CD14-positive monocyte (primary cell): ENCODE data around the gene MRPL54. TPM values are rescaled to one million over a fixed set of nuclear protein-coding genes. Genes with fewer than 3 reads are reported as not detected.

ENCODE experiments used
- DNase-seq, 3 donors: peaks; one replicate each; pipeline ENCODE4 v3.0.0-alpha.2; 2011 to 2022
- H2AFZ ChIP-seq: 2 replicates; pipeline ENCODE4 v1.6.0; 2012; ENCODE audit warnings: mild to moderate bottlenecking, low read depth, low read length, inconsistent platforms; ENCODE audit not compliant: insufficient read depth, poor library complexity, severe bottlenecking
- H3K27ac ChIP-seq, 2 donors: 1 replicate in 1 of 2; 2 replicates in 1 of 2; pipeline ENCODE4 v1.5.1; 2012 to 2013; ENCODE audit warnings: low read length in 2 of 2, control low read depth in 1 of 2, inconsistent platforms in 1 of 2, low read depth in 1 of 2, mild to moderate bottlenecking in 1 of 2
- H3K27me3 ChIP-seq, 2 donors: one replicate each; pipeline versions ENCODE4 v1.6.0 to v1.6.1; 2011 to 2013; ENCODE audit warnings: low read length in 2 of 2; ENCODE audit not compliant: control insufficient read depth in 2 of 2, insufficient read depth in 2 of 2
- H3K36me3 ChIP-seq, 2 donors: replicated peaks in 1 of 2; 1 replicate in 1 of 2; 2 replicates in 1 of 2; pipeline versions ENCODE4 v1.5.1 to v1.6.1; 2012 to 2013; ENCODE audit warnings: low read length in 2 of 2, control low read depth in 1 of 2, inconsistent platforms in 1 of 2, mild to moderate bottlenecking in 1 of 2; ENCODE audit not compliant: insufficient read depth in 2 of 2, control insufficient read depth in 1 of 2
- H3K4me1 ChIP-seq, 2 donors: 1 replicate in 1 of 2; 2 replicates in 1 of 2; pipeline versions ENCODE4 v1.5.1 to v1.6.1; 2012 to 2013; ENCODE audit warnings: low read length in 2 of 2, control low read depth in 1 of 2, inconsistent platforms in 1 of 2, mild to moderate bottlenecking in 1 of 2, moderate library complexity in 1 of 2; ENCODE audit not compliant: insufficient read depth in 2 of 2, control insufficient read depth in 1 of 2
- H3K4me2 ChIP-seq: replicated peaks from 2 replicates; pipeline ENCODE3; 2012; ENCODE audit warnings: low read length, moderate library complexity, mild to moderate bottlenecking; ENCODE audit not compliant: poor library complexity, severe bottlenecking; ENCODE audit errors: extremely low read depth
- H3K4me3 ChIP-seq, 3 experiments: fragments of 200-600 bp in 1 of 3; sonication (generic) in 1 of 3; replicated peaks in 1 of 3; 1 replicate in 2 of 3; 2 replicates in 1 of 3; pipeline ENCODE4 v1.5.1; 2011 to 2013; ENCODE audit warnings: low read length in 3 of 3, mild to moderate bottlenecking in 3 of 3, control low read depth in 2 of 3, low read depth in 2 of 3, inconsistent platforms in 1 of 3, moderate library complexity in 1 of 3
- H3K79me2 ChIP-seq: 2 replicates; pipeline ENCODE4 v1.6.0; 2012; ENCODE audit warnings: mild to moderate bottlenecking, control low read depth, inconsistent platforms, low read length, moderate library complexity; ENCODE audit not compliant: insufficient read depth
- H3K9ac ChIP-seq: 2 replicates; pipeline ENCODE4 v1.6.0; 2017; ENCODE audit warnings: low read length, mild to moderate bottlenecking; ENCODE audit not compliant: insufficient read depth, poor library complexity, severe bottlenecking
- H3K9me3 ChIP-seq, 2 donors: replicated peaks in 1 of 2; 1 replicate in 1 of 2; 2 replicates in 1 of 2; pipeline versions ENCODE4 v1.5.1 to v1.6.1; 2012 to 2013; ENCODE audit warnings: low read length in 2 of 2, control low read depth in 1 of 2; ENCODE audit not compliant: control insufficient read depth in 1 of 2, insufficient read depth in 1 of 2
- H4K20me1 ChIP-seq: 2 replicates; pipeline ENCODE4 v1.6.0; 2012; ENCODE audit warnings: mild to moderate bottlenecking, low read length, control low read depth, moderate library complexity; ENCODE audit not compliant: insufficient read depth
- H3K27ac Mint-ChIP-seq, 7 donors: one replicate each; pipeline ENCODE4 v1.8.0; 2020; ENCODE audit warnings: mild to moderate bottlenecking in 7 of 7, mixed read lengths in 7 of 7, moderate library complexity in 6 of 7, inconsistent platforms in 2 of 7
- H3K27me3 Mint-ChIP-seq, 3 donors: one replicate each; pipeline ENCODE4 v1.8.0; 2021 to 2022; ENCODE audit warnings: low read depth in 3 of 3, mild to moderate bottlenecking in 3 of 3, mixed read lengths in 3 of 3, moderate library complexity in 3 of 3, inconsistent platforms in 1 of 3
- H3K36me3 Mint-ChIP-seq, 2 donors: one replicate each; pipeline ENCODE4 v1.8.0; 2020; ENCODE audit warnings: mixed read lengths in 2 of 2, inconsistent platforms in 1 of 2, mild to moderate bottlenecking in 1 of 2
- H3K4me1 Mint-ChIP-seq: one replicate; pipeline ENCODE4 v1.8.0; 2020; ENCODE audit warnings: mild to moderate bottlenecking, mixed read lengths
- H3K4me3 Mint-ChIP-seq, 2 donors: one replicate each; pipeline ENCODE4 v1.8.0; 2020; ENCODE audit warnings: mild to moderate bottlenecking in 2 of 2, mixed read lengths in 2 of 2, moderate library complexity in 1 of 2
- H3K9me3 Mint-ChIP-seq, 7 donors: one replicate each; pipeline ENCODE4 v1.8.0; 2020 to 2022; ENCODE audit warnings: mixed read lengths in 7 of 7, mild to moderate bottlenecking in 6 of 7, moderate library complexity in 6 of 7, inconsistent platforms in 2 of 7
- CTCF ChIP-seq: fragments of 200-600 bp; IDR thresholded peaks from one replicate; pipeline ENCODE4 v1.8.0; 2022; ENCODE audit warnings: antibody characterized with exemption, mild to moderate bottlenecking
- WGBS: methylation state at CpG from one replicate; pipeline ENCODE4 v1.1.5; 2013; ENCODE audit warnings: missing lambda C conversion rate; ENCODE audit not compliant: insufficient coverage; 5-methylcytosine and 5-hydroxymethylcytosine counted together
- intact Hi-C, 2 donors: fragments of 100-400 bp; cut with micrococcal nuclease; formaldehyde crosslinking; loops; one replicate each; pipeline versions ENCODE4 v1.15.0 to v1.15.1; 2023
- polyA plus RNA-seq, 3 donors: library from polyadenylated mRNA; depleted of rRNA in 1 of 3; unstranded in 2 of 3; stranded (reverse) in 1 of 3; fragments of 300-500 nt in 2 of 3; fragments of >200 nt in 1 of 3; fragmentation: Illumina TruSeq in 2 of 3; gene quantifications; 1 replicate in 2 of 3; 2 replicates in 1 of 3; pipeline ENCODE4 v1.2.3, GENCODE V29; 2012 to 2021

Gene MRPL54
- polyA plus RNA-seq, 3 donors, result 39.9 to 133 (median 115) TPM

- Histone ChIP-seq H3K4me2 (no peak overlapping the region), H4K20me1 (no peaks in the 10 kb centered on the region), H3K79me2 (no peaks in the 10 kb centered on the region), H3K4me1 (peaks cover 1 to 2% of the 10 kb centered on the region in 2 donors), H3K36me3 (no peaks in the 10 kb centered on the region), H3K27ac (no peak overlapping the region), H3K4me3 (no peak overlapping the region), H3K9ac (no peak overlapping the region), H3K9me3 (peaks cover 7 to 9% of the 10 kb centered on the region in 2 donors), H3K27me3 (peaks cover 0 to 9% of the 10 kb centered on the region in 2 donors), H2AFZ (no peak overlapping the region)
- Mint-ChIP-seq H3K27me3 (peaks cover 11 to 21% (median 19%) of the 10 kb centered on the region in 3 donors), H3K27ac (no peak overlapping the region), H3K4me1 (peaks cover under 1% of the 10 kb centered on the region), H3K36me3 (no peaks in the 10 kb centered on the region), H3K9me3 (peaks cover 0 to 9% (median 3%) of the 10 kb centered on the region in 7 donors), H3K4me3 (no peak overlapping the region)
- DNase-seq, result no peak
- 93% methylated on average over 19 of the region's 19 CpGs for WGBS
- TF ChIP-seq CTCF, result no peak
- intact Hi-C loops, result no loop called here
Measured at GRCh38 chr19:3807131-3807480, 44.6 kb downstream of the MRPL54 start.

GRCh38 chr19:3807574-3808354, 45.3 kb downstream of the MRPL54 start:
- H3K4me1 Mint-ChIP-seq, result peaks cover 6% of the 10 kb centered on the region
- Histone ChIP-seq H3K4me1 (peaks cover 8% of the 10 kb centered on the region in 2 donors), H3K9ac (no peak overlapping the region)

More at GRCh38 chr19:3807574-3808354, 45.3 kb downstream of the MRPL54 start:
- Histone ChIP-seq H3K27ac (no peak overlapping the region), H3K4me2 (no peak overlapping the region), H3K79me2 (no peaks in the 10 kb centered on the region), H2AFZ (no peak overlapping the region), H4K20me1 (no peaks in the 10 kb centered on the region), H3K27me3 (peaks cover 0 to 3% of the 10 kb centered on the region in 2 donors), H3K4me3 (no peak overlapping the region), H3K36me3 (no peaks in the 10 kb centered on the region), H3K9me3 (peaks cover 7 to 9% of the 10 kb centered on the region in 2 donors)
- TF ChIP-seq CTCF, result no peak
- H3K9me3 Mint-ChIP-seq, result peaks cover 0 to 9% (median 3%) of the 10 kb centered on the region in 7 donors
- DNase-seq, result no peak
- no peak overlapping the region for H3K27ac Mint-ChIP-seq
- H3K27me3 Mint-ChIP-seq, result peaks cover 6 to 21% (median 12%) of the 10 kb centered on the region in 3 donors
- no peak overlapping the region for H3K4me3 Mint-ChIP-seq
- no peaks in the 10 kb centered on the region for H3K36me3 Mint-ChIP-seq
- intact Hi-C loops, result no loop called here
- WGBS, result 97% methylated on average over 35 of the region's 35 CpGs
